GM12874 (cell line): Measurements from ENCODE around the gene ABCC2.

Source experiments
- CTCF ChIP-seq: IDR thresholded peaks from 2 replicates; pipeline ENCODE4 v1.5.1; 2011; ENCODE audit warnings: low read depth, mild to moderate bottlenecking, control low read depth, low read length, moderate library complexity; ENCODE audit not compliant: insufficient read depth

The ABCC2 gene

DNA sequence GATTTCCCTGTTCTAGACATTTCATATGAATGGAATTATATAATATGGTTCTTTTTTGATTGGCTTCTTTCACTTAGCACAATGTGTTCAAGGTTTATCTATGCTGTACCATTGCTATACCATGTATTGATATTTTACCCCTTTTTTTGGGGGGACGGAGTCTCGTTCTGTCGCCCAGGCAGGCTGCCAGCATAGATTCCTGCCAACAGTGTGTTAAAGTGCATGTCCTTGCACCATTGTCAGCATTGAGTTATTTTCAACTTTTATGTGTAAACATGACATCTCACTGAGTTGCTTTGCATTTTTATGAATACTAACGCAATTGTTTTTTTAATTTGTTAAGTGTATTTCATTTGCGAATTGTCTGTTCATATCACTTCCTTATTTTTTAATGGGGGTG, 4.9 kb downstream of the ABCC2 start:
- TF ChIP-seq CTCF = no peak

- TF ChIP-seq CTCF = no peak
These were observed 5.5 kb downstream of the ABCC2 start for GRCh38 chr10:99787782-99788445.

DNA sequence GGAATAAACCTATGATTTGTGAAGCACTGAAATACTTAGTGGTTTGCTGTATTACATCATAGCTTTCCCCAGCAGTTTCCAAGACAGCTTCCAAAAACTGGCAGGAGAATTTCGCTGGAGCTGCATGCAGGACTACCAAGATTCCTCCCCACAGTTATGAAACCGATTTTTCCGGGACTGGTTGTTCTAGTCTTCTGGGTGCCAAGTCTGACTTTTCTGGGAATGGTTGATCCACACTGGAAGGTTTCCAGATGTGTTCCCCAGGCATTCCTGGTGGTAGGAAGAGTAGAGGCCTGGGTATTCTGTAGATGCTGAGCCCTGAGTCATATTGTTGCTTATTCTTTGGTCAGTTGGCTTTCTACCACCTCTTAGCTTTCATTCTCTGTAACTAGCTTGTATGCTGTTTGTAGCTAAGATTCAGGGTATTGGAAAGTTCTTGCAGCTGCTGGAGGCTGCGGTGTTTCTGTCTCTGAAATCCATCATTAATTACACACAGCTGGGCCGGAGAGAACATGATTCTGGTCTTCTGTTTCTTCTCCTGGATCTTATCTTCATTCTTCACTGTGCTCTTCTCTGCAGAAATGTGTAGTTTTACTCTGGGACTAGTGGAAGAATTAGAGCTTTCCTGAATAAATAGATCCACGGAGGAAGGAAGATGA, 6.3 kb downstream of the ABCC2 start:
- no peak for TF ChIP-seq CTCF

DNA sequence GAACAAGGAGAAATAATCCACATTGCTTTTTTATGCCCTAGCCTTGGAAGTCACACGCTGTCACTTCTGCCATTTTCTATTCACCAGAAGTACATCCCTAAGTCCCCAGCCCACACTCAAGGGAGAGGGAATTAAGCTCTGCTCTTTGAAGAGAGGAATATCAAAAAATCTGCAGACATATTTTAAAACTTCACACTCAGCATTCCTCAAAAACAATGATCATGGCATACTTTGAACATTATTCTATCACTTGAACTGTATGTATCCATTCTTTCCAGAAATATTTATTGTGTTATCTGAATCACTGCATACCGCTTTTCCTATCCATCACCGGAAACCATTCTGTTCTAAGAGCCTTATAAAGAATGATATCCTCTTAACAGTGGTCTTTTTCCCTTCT, 9.4 kb downstream of the ABCC2 start:
- TF ChIP-seq CTCF = no peak

DNA sequence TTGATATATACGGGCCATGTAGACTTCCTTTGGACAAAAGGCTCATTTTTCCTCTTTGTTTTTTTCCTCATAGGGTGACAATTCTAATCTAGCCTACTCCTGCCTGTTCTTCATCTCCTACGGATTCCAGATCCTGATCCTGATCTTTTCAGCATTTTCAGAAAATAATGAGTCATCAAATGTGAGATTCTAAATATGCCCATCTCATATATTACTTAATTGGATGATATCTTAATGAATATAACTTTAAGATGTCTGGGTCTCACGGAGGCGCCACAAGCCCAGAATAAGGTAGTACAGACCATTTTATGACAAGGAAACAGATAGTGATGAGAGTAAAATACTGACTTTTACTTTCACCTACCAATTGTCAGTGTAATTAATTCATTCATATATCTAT, 11.4 kb downstream of the ABCC2 start:
- TF ChIP-seq CTCF = no peak

DNA sequence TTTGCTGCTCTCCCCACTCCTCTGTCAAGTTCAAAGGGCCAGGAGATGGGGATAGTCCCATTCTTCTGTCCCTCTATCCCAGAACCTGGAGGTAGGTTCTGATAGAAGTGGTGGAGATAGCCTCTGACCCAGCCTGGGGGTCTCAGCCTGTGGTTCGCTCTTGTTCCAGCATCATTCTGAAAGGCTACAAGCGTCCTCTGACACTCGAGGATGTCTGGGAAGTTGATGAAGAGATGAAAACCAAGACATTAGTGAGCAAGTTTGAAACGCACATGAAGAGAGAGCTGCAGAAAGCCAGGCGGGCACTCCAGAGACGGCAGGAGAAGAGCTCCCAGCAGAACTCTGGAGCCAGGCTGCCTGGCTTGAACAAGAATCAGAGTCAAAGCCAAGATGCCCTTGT, 14.5 kb downstream of the ABCC2 start:
- TF ChIP-seq CTCF = no peak

DNA sequence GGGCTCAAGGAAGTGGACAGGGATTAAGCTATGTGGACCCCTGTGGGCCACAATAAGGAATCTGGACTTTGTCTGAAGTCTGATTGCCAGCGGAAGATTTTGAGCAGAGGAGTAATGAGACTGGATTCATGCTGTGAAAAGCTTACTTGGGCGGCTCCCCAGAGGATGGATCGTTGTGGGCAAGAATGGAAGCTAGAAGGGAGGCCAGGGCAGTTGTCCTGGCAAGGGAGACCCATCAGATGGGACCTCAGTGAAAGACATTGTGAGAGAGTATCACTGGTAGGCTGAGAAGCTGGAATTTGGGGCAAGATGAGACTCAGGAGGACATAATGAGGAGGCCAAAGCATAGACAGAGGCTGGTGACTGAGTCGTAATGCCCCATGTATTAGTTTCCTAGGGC, 15.6 kb downstream of the ABCC2 start:
- TF ChIP-seq CTCF = no peak
